Stimulated activated naive CD8-positive, alpha-beta T cell treated with anti-CD3 and anti-CD28 coated beads, Interleukin-15, amount 100 ng/mL, for 72 hours (primary cell): Measurements from ENCODE around the gene CDCA7L.

Source experiments
- ATAC-seq: fragments of 150-1000 bp; cut with Tn5 transposase; 2 replicates; pipeline ENCODE4 v1.10.0; 2021; ENCODE audit warnings: mild to moderate bottlenecking, moderate library complexity
- DNase-seq, 2 donors: peaks; one replicate each; pipeline ENCODE4 v3.0.0; 2021 to 2022
- H3K27ac Mint-ChIP-seq, 2 donors: one replicate each; pipeline ENCODE4 v1.8.0; 2022; ENCODE audit warnings: mild to moderate bottlenecking in 2 of 2, mixed read lengths in 2 of 2, moderate library complexity in 2 of 2
- H3K27me3 Mint-ChIP-seq: one replicate; pipeline ENCODE4 v1.8.0; 2022; ENCODE audit warnings: mixed read lengths
- H3K4me1 Mint-ChIP-seq: one replicate; pipeline ENCODE4 v1.8.0; 2022; ENCODE audit warnings: mild to moderate bottlenecking, mixed read lengths
- H3K4me3 Mint-ChIP-seq, 2 donors: one replicate each; pipeline ENCODE4 v1.8.0; 2022; ENCODE audit warnings: mild to moderate bottlenecking in 2 of 2, mixed read lengths in 2 of 2, moderate library complexity in 1 of 2
- H3K9me3 Mint-ChIP-seq, 2 donors: one replicate each; pipeline ENCODE4 v1.8.0; 2022; ENCODE audit warnings: mixed read lengths in 2 of 2

CDCA7L gene, protein sequence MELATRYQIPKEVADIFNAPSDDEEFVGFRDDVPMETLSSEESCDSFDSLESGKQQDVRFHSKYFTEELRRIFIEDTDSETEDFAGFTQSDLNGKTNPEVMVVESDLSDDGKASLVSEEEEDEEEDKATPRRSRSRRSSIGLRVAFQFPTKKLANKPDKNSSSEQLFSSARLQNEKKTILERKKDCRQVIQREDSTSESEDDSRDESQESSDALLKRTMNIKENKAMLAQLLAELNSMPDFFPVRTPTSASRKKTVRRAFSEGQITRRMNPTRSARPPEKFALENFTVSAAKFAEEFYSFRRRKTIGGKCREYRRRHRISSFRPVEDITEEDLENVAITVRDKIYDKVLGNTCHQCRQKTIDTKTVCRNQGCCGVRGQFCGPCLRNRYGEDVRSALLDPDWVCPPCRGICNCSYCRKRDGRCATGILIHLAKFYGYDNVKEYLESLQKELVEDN

DNA sequence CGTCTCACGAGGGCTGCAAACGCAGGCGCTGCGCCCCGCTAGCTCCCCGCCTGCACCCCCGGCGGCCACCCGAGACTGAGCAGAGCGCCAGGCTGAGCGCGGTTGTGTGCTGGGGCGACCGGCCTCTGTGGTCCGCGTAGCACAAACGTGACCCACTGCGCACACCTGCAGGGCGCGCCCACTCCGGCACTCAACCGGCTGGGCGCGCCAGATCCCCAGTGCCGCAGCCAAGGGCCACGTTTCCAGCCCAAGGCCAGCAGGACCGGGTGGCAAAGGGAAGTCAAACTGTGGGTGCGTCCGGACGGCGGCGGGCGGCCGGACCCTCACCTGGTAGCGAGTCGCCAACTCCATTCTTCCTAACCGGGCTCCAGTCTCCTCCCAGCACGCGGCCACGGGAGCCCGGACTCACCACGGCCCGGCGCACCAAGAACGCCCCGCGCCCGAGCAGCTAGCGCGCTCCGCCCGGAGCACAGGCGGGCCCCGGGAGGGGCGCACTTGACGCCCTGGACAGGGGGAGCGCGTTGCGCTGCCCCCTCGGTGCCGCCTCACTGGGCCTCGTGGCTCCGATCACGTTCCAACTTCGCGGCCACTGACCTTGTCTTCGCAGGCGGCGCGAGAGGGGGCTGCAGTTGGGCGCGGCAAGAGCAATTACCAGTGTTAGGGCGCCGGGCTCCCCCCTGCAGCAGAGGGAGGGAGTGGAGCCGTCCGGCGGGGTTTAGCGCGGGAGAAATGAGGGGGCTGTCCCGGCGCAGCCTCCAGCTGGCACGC is at the start of gene CDCA7L:
Gene CDCA7L, minus strand, starts transcription at position 446 of the 768 bp plus-strand sequence. Its CDS starts 95 bp downstream, at position 351.
- Mint-ChIP-seq H3K4me1 (peaks cover 77% of the 10 kb centered on the region), H3K27ac (peak within 1 kb of the TSS; percentile 99), H3K9me3 (no peaks in the 10 kb centered on the region), H3K4me3 (peak within 1 kb of the TSS; percentile 88 to 95), H3K27me3 (peaks cover 18% of the 10 kb centered on the region)
- DNase-seq (peak; percentile 83 to 87), ATAC-seq (peak; percentile 91)

- H3K27ac Mint-ChIP-seq = no peak overlapping the region
- H3K27me3 Mint-ChIP-seq = no peaks in the 10 kb centered on the region
- no peak for DNase-seq
- no peak for ATAC-seq
- H3K4me1 Mint-ChIP-seq = no peaks in the 10 kb centered on the region
- H3K9me3 Mint-ChIP-seq = no peaks in the 10 kb centered on the region
- H3K4me3 Mint-ChIP-seq = no peak overlapping the region
Measured at GRCh38 chr7:21986096-21986495, 40.4 kb upstream of the CDCA7L start.

GRCh38 chr7:21984042-21984441 is 38.3 kb upstream of the CDCA7L start:
- no peaks in the 10 kb centered on the region for H3K4me1 Mint-ChIP-seq
- no peaks in the 10 kb centered on the region for H3K9me3 Mint-ChIP-seq
- no peak overlapping the region for H3K27ac Mint-ChIP-seq
- H3K4me3 Mint-ChIP-seq = no peak overlapping the region
- H3K27me3 Mint-ChIP-seq = no peaks in the 10 kb centered on the region
- DNase-seq (no peak), ATAC-seq (no peak)

DNA sequence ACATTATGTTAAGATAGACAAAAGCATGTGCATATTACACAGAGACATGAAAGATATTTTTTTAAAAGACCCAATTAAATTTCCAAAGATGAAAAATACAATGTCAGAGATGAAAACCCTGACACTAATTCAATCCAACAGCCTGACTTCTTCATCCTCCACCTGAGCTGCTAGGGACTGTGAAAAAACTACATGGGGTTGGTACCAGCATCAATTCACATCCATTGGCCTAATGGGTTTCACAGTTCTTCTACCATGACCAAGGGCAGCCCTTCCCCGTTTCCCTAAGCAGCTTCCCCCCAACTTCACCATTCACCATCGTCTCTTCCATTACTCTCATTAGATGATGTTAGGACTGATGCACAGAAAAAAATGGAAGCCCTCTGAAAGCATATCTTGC is 37.4 kb upstream of the CDCA7L start:
- Mint-ChIP-seq H3K27me3 (no peaks in the 10 kb centered on the region), H3K9me3 (no peaks in the 10 kb centered on the region), H3K4me3 (no peak overlapping the region), H3K27ac (no peak overlapping the region), H3K4me1 (no peaks in the 10 kb centered on the region)
- DNase-seq (no peak), ATAC-seq (no peak)

DNA sequence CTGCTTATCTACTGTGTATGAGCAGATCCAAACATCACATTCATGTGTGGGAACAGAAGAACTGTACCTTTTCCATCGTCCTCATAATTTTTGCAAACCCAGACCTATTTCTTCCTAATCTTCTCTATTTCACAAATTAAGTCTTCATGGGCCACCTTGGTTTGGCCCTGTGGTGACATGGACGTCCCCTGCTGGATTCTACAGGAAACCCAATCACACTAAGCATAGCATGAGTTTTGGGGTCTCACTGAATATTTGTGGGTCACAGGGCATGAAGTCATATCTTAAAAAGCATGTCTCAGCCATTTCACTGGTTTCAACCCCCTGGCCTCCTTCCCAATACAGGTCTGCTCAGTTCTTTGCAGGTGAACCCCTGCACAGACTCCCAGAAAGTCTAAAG is 35.8 kb upstream of the CDCA7L start:
- H3K27me3 Mint-ChIP-seq = no peaks in the 10 kb centered on the region
- ATAC-seq = no peak
- no peaks in the 10 kb centered on the region for H3K4me1 Mint-ChIP-seq
- peak overlapping the region in 1 of 2 donors; percentile 15 for H3K27ac Mint-ChIP-seq
- no peak for DNase-seq
- H3K4me3 Mint-ChIP-seq = no peak overlapping the region
- no peaks in the 10 kb centered on the region for H3K9me3 Mint-ChIP-seq

- H3K4me1 Mint-ChIP-seq = no peaks in the 10 kb centered on the region
- no peaks in the 10 kb centered on the region for H3K27me3 Mint-ChIP-seq
- no peak overlapping the region for H3K4me3 Mint-ChIP-seq
- ATAC-seq (no peak), DNase-seq (no peak)
- H3K27ac Mint-ChIP-seq = no peak overlapping the region
- H3K9me3 Mint-ChIP-seq = no peaks in the 10 kb centered on the region
Measured at GRCh38 chr7:21980926-21981500, 35.3 kb upstream of the CDCA7L start.

DNA sequence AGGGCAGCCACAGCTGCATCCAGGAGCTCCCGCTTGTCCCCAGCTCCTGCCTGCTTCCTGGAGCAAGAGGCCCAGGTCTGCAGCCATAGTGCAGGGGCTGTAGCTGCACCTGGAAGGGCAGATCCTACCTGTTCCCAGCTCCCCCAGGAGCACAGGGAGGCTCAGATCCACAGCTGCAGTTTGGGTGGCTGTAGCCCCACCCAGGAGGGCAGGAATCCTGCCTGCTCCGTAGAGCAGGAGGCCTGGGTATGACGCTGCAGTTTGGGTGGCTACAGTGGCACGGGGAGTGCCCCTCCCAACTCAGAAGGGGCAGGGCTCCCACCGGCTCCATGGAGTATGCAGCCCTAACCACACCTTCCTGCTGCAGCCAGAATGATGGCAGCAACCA is 26.7 kb upstream of the CDCA7L start:
- Mint-ChIP-seq H3K4me3 (no peak overlapping the region), H3K27me3 (no peaks in the 10 kb centered on the region), H3K27ac (no peak overlapping the region), H3K9me3 (no peaks in the 10 kb centered on the region), H3K4me1 (peaks cover 7% of the 10 kb centered on the region)
- ATAC-seq (no peak), DNase-seq (no peak)

DNA sequence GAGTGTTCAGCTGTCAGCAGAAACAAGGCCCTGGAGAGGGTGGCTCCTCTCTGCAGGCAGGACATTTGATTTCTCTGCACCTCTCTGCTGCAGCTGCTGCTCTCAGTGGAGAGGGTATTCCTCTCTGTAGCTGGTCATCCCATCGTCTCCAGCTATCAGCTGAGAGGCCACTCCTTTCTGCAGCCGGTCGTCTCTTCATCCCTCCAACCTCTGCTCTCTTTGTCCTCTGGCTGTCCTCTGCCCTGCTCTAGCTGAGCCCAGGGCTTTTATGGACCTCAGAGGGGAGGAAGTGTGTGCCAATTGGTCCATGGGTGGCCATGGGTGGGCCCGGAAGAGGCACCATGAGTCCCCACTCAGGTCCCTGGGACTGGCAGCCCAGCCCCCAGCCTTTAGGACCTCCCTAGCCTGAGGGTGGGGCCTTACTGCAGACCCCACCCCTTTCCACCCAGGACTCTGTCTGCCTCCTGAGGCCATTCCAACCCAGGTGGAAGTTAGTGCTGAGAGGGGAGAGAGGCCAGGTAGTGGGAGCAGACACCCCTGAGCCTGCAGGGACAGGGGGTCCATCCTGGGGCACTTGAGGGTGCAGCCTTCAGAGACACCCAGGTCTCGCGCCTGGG is 26.2 kb upstream of the CDCA7L start:
- no peak overlapping the region for H3K4me3 Mint-ChIP-seq
- ATAC-seq (no peak), DNase-seq (no peak)
- H3K9me3 Mint-ChIP-seq = no peaks in the 10 kb centered on the region
- H3K27ac Mint-ChIP-seq = no peak overlapping the region
- peaks cover 8% of the 10 kb centered on the region for H3K4me1 Mint-ChIP-seq
- no peaks in the 10 kb centered on the region for H3K27me3 Mint-ChIP-seq

- Mint-ChIP-seq H3K27ac (no peak overlapping the region), H3K4me1 (peaks cover 8% of the 10 kb centered on the region), H3K9me3 (no peaks in the 10 kb centered on the region), H3K27me3 (no peaks in the 10 kb centered on the region), H3K4me3 (no peak overlapping the region)
- ATAC-seq (no peak), DNase-seq (no peak)
Measured at GRCh38 chr7:21969822-21970221, 24.1 kb upstream of the CDCA7L start.

DNA sequence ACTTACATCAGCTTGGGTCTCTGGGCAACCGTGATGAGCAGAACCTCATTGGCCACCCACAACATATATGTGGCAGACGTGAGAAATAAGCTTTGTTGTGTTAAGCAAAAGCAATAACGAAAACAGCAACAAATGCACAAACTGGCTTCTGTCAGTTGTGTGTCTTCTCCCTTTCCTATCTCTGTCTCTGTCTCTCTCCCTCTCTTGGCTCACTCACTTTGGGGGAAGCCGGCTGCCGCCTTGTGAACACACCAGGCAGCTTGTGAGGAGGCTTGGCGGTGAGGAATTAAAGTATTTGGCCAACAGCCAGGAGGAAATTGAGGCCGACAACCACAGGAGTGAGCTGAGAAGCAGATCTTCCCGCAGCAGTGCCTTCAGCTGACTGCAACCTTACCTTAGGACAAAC is 21.9 kb upstream of the CDCA7L start:
- H3K9me3 Mint-ChIP-seq = no peaks in the 10 kb centered on the region
- peak; percentile 16 to 26 for DNase-seq
- H3K27me3 Mint-ChIP-seq = no peaks in the 10 kb centered on the region
- H3K4me1 Mint-ChIP-seq = peaks cover 8% of the 10 kb centered on the region
- ATAC-seq = peak; percentile 59
- H3K4me3 Mint-ChIP-seq = peak overlapping the region; percentile 40 to 41
- peak overlapping the region in 1 of 2 donors; percentile 53 for H3K27ac Mint-ChIP-seq

DNA sequence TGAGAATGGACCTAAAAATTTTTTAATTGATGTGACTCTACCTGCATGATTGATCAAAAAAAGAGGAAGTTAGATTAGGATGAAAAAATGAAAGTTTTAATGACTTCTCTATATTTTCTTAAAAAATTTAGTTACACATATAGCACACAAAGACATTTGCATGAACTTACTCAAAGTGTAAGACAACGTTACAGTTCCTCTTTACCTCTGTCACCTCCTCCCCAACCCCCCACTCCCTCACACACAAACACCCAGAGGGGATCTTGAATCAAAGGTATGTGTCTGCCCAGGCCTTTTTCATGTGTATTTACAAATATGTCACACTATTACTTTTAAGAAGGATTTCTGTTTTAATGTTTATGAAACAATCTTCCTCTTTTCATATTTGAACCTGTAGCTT is 20.6 kb upstream of the CDCA7L start:
- ATAC-seq (no peak), DNase-seq (no peak)
- H3K4me1 Mint-ChIP-seq = peaks cover 8% of the 10 kb centered on the region
- H3K4me3 Mint-ChIP-seq = no peak overlapping the region
- H3K27me3 Mint-ChIP-seq = no peaks in the 10 kb centered on the region
- no peaks in the 10 kb centered on the region for H3K9me3 Mint-ChIP-seq
- H3K27ac Mint-ChIP-seq = no peak overlapping the region

DNA sequence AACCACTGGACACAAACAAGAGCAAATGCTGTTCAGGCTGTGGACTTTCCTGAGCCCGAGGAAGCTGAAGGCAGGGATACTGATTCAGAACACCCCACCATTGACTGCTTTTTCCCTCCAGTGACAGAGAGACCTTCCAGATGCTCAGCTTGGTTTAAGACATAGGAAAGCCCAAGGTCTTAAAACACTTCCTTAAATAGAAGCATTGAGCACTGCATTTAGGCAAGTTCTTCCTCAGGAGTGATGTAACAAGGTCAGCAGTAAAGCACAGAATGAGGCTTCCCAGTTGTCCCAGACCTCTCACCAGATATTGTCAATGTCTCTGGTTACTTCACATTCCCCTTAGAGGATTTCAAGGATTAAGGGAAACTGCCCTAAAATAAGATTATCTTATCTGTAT is 19.6 kb upstream of the CDCA7L start:
- DNase-seq (no peak), ATAC-seq (no peak)
- H3K27me3 Mint-ChIP-seq = no peaks in the 10 kb centered on the region
- no peak overlapping the region for H3K27ac Mint-ChIP-seq
- H3K4me1 Mint-ChIP-seq = peaks cover 8% of the 10 kb centered on the region
- H3K4me3 Mint-ChIP-seq = no peak overlapping the region
- no peaks in the 10 kb centered on the region for H3K9me3 Mint-ChIP-seq

DNA sequence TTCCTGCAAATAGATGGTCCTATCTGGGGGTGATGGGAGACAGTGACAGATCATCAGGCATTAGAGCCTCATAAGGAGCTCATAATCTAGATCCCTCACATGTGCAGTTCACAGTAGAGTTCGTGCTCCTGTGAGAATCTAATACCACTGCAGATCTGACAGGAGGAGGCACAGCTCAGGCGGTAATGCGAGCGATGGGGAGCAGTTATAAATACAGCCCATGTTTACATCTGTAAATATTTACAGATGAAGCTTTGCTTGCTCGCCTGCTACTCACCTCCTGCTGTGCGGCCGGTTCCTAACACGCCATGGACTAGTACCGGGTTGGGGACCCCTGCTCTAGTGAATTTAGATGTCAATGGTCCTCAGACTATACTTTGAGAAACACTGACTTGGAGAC is 17.0 kb upstream of the CDCA7L start:
- no peak overlapping the region for H3K4me3 Mint-ChIP-seq
- H3K4me1 Mint-ChIP-seq = peaks cover 4% of the 10 kb centered on the region
- no peak overlapping the region for H3K27ac Mint-ChIP-seq
- ATAC-seq (no peak), DNase-seq (no peak)
- no peaks in the 10 kb centered on the region for H3K9me3 Mint-ChIP-seq
- no peaks in the 10 kb centered on the region for H3K27me3 Mint-ChIP-seq

- Mint-ChIP-seq H3K27ac (no peak overlapping the region), H3K4me3 (no peak overlapping the region), H3K27me3 (no peaks in the 10 kb centered on the region), H3K9me3 (no peaks in the 10 kb centered on the region), H3K4me1 (no peaks in the 10 kb centered on the region)
- DNase-seq = no peak
- no peak for ATAC-seq
Measured at GRCh38 chr7:21960922-21961321, 15.2 kb upstream of the CDCA7L start.

GRCh38 chr7:21959387-21959776 is 13.7 kb upstream of the CDCA7L start:
- Mint-ChIP-seq H3K27me3 (no peaks in the 10 kb centered on the region), H3K9me3 (no peaks in the 10 kb centered on the region), H3K4me1 (no peaks in the 10 kb centered on the region), H3K4me3 (no peak overlapping the region), H3K27ac (no peak overlapping the region)
- DNase-seq (no peak), ATAC-seq (no peak)

- H3K4me1 Mint-ChIP-seq = peaks cover 3% of the 10 kb centered on the region
- DNase-seq (no peak), ATAC-seq (no peak)
- no peaks in the 10 kb centered on the region for H3K9me3 Mint-ChIP-seq
- H3K27ac Mint-ChIP-seq = no peak overlapping the region
- H3K27me3 Mint-ChIP-seq = peaks cover 10% of the 10 kb centered on the region
- H3K4me3 Mint-ChIP-seq = no peak overlapping the region
Measured at GRCh38 chr7:21953781-21954180, 8.1 kb upstream of the CDCA7L start.
